ENCODE measurements around the gene VENTX.

VENTX gene

GRCh38 chr10:133238466-133238804 lies 780 bp downstream of the VENTX start:
- no peak overlapping the region for H3K4me3 ChIP-seq (ENCODE audit: low read length)
- DNase-seq (ENCODE audit: low read depth): no peak
- TF ChIP-seq CTCF (conservative IDR thresholded peaks at IDR 0.05; ENCODE audit: low read length): no peak

- no peak for DNase-seq (ENCODE audit: low read depth)
- H3K4me3 ChIP-seq (ENCODE audit: low read length): no peak overlapping the region
- TF ChIP-seq CTCF (conservative IDR thresholded peaks at IDR 0.05; ENCODE audit: low read length): no peak
Observed at GRCh38 chr10:133239990-133240389, 2.3 kb downstream of the VENTX start.

GRCh38 chr10:133241501-133242205 lies 4.0 kb downstream of the VENTX start:
- H3K4me3 ChIP-seq (ENCODE audit: low read length): no peak overlapping the region
- no peak for DNase-seq (ENCODE audit: low read depth)
- TF ChIP-seq CTCF (conservative IDR thresholded peaks at IDR 0.05; ENCODE audit: low read length): no peak

- no peak for TF ChIP-seq CTCF (conservative IDR thresholded peaks at IDR 0.05; ENCODE audit: low read length)
- DNase-seq (ENCODE audit: low read depth): peak; percentile 24
- no peak overlapping the region for H3K4me3 ChIP-seq (ENCODE audit: low read length)
Observed at GRCh38 chr10:133242611-133243356, 5.1 kb downstream of the VENTX start.

GRCh38 chr10:133243593-133243992 lies 5.9 kb downstream of the VENTX start:
- TF ChIP-seq CTCF (conservative IDR thresholded peaks at IDR 0.05; ENCODE audit: low read length): no peak
- no peak for DNase-seq (ENCODE audit: low read depth)
- no peak overlapping the region for H3K4me3 ChIP-seq (ENCODE audit: low read length)

GRCh38 chr10:133245439-133246235 lies 8.0 kb downstream of the VENTX start:
- no peak for DNase-seq (ENCODE audit: low read depth)
- TF ChIP-seq CTCF (conservative IDR thresholded peaks at IDR 0.05; ENCODE audit: low read length): no peak
- no peak overlapping the region for H3K4me3 ChIP-seq (ENCODE audit: low read length)

All from AG10803 (cell line).